Pancreas (tissue), 10 donors: ENCODE results near the gene SLC38A3. TPM values are rescaled to one million over a fixed set of nuclear protein-coding genes. Genes with fewer than 3 reads are reported as not detected.
A peak's percentile ranks its signal among the peaks of the same experiment; 100 is the strongest.
"Not testable (repeated sequence)": the region's sequence is repeated elsewhere in the genome, so short reads cannot be mapped to it uniquely, and the experiment has no call there.

Experiments
- ATAC-seq, 4 donors: fragments of 200-7000 bp; cut with Tn5 transposase; one replicate each; pipeline versions ENCODE4 v1.8.0 to v1.9.1; 2020; ENCODE audit warnings: mild to moderate bottlenecking in 4 of 4, moderate library complexity in 4 of 4
- DNase-seq, 6 donors: peaks; one replicate each; pipeline ENCODE4 v3.0.0-alpha.2; 2020
- FAIRE-seq: peaks from 2 replicates; lab custom pipeline; 2012; peaks lifted over from hg19 to GRCh38; lab: Jason Lieb, UNC
- H3K27ac ChIP-seq, 4 donors: fragments of 200-600 bp; sonication (generic); 1 replicate in 3 of 4; 2 replicates in 1 of 4; pipeline versions ENCODE4 v1.5.0 to v1.8.0; 2020
- H3K27me3 ChIP-seq, 4 donors: fragments of 200-600 bp; one replicate each; pipeline ENCODE4 v1.8.0; 2021
- H3K36me3 ChIP-seq, 3 donors: fragments of 200-600 bp; sonication (generic) in 1 of 3; one replicate each; pipeline versions ENCODE4 v1.5.0 to v1.8.0; 2020 to 2021
- H3K4me1 ChIP-seq, 3 donors: fragments of 200-600 bp; one replicate each; pipeline ENCODE4 v1.8.0; 2021
- H3K4me3 ChIP-seq, 4 donors: fragments of 200-600 bp; sonication (generic) in 2 of 4; one replicate each; pipeline versions ENCODE4 v1.5.0 to v1.8.0; 2020 to 2021
- H3K9me3 ChIP-seq, 4 donors: fragments of 200-600 bp; one replicate each; pipeline ENCODE4 v1.8.0; 2021
- CTCF ChIP-seq, 4 donors: fragments of 200-600 bp; sonication (generic) in 3 of 4; IDR thresholded peaks; one replicate each; pipeline versions ENCODE4 v1.5.0 to v1.8.0; 2021; ENCODE audit warnings: antibody characterized with exemption in 4 of 4
- WGBS, 2 donors: extraction: QIAGEN DNeasy Blood & Tissue Kit; methylation state at CpG; one replicate each; pipeline ENCODE4 v1.1.7; 2013; 5-methylcytosine and 5-hydroxymethylcytosine counted together
- intact Hi-C, 3 donors: fragments of 100-400 bp; cut with DNase I; formaldehyde crosslinking; loops; one replicate each; pipeline versions ENCODE4 v1.11.1 to v1.14.2; 2022
- polyA plus RNA-seq, 2 donors: library from polyadenylated mRNA; stranded (reverse); fragments of 200-250 nt; gene quantifications; one replicate each; pipeline ENCODE4 v1.2.3, GENCODE V29; 2013
- total RNA-seq, 6 donors: library from RNA; stranded (reverse); fragmentation: NEBNext Ultra II Directional in 4 of 6; extraction: Animal tissue kit (Norgen Biotek cat#: 25700) in 4 of 6; gene quantifications; one replicate each; pipeline versions ENCODE4 v1.2.1 to v1.2.4, GENCODE V29; 2021 to 2023
- donor health status: healthy with polysubstance abuse.
- donor health status: DM: no; HTN: no; CAD: no; lungs with moderate emphysema.
- donor health status: DM: no; HTN: no; CAD: no.
- donor health status: control.
- donor health status: control.
- donor health status: Bipolar disorder and iron deficiency.
- donor health status: DM: yes; HTN: yes; CAD: no.
- donor health status: DM: no; HTN: no; CAD: no.
- donor health status: DM: no; HTN: no; CAD: no.
- donor health status: DM: yes; HTN: yes; CAD: no.

SLC38A3 gene
- total and polyA plus RNA-seq, 8 donors: 21.2 to 57.9 (median 38.0) TPM

GRCh38 chr3:50260942-50261441 is 55.9 kb downstream of the SLC38A3 start:
- FAIRE-seq (no peak), ATAC-seq (no peak), DNase-seq (peak in 1 of 6 donors; percentile 55)
- peak overlapping the region; percentile 94 to 98 (median 96) for H3K27ac ChIP-seq
- intact Hi-C loops: no loop called here
- H3K4me1 ChIP-seq: peaks cover 2 to 30% (median 6%) of the 10 kb centered on the region in 3 donors
- 67 to 78% methylated on average over 5 of the region's 5 CpGs for WGBS, 2 donors
- no peak for TF ChIP-seq CTCF (IDR thresholded peaks at IDR 0.05)
- H3K4me3 ChIP-seq: peak overlapping the region in 2 of 4 donors; percentile 53 to 54
- H3K36me3 ChIP-seq: peaks cover 7 to 21% (median 8%) of the 10 kb centered on the region in 3 donors
- H3K9me3 ChIP-seq: no peaks in the 10 kb centered on the region
- H3K27me3 ChIP-seq: no peaks in the 10 kb centered on the region

- intact Hi-C loops: no loop called here
- DNase-seq (no peak), ATAC-seq (no peak), FAIRE-seq (no peak)
- Histone ChIP-seq H3K27ac (peak overlapping the region in 3 of 4 donors; percentile 94 to 98 (median 97)), H3K36me3 (peaks cover 7 to 16% (median 7%) of the 10 kb centered on the region in 3 donors), H3K27me3 (no peaks in the 10 kb centered on the region), H3K4me1 (peaks cover 5 to 35% (median 6%) of the 10 kb centered on the region in 3 donors), H3K9me3 (no peaks in the 10 kb centered on the region), H3K4me3 (no peak overlapping the region)
- 40 to 54% methylated on average over 2 of the region's 2 CpGs for WGBS, 2 donors
- no peak for TF ChIP-seq CTCF (IDR thresholded peaks at IDR 0.05)
These were observed 56.4 kb downstream of the SLC38A3 start for GRCh38 chr3:50261505-50261904.

GRCh38 chr3:50262200-50262599 is 57.1 kb downstream of the SLC38A3 start:
- H3K27ac ChIP-seq, H3K9me3 ChIP-seq, H3K27me3 ChIP-seq, FAIRE-seq, H3K4me3 ChIP-seq, ATAC-seq, intact Hi-C loops, DNase-seq, H3K36me3 ChIP-seq: not testable (repeated sequence)
- H3K4me1 ChIP-seq: peaks cover 9 to 40% (median 10%) of the 10 kb centered on the region in 3 donors
- WGBS, 2 donors: 96 to 100% methylated on average over 4 of the region's 4 CpGs

GRCh38 chr3:50262778-50263177 is 57.7 kb downstream of the SLC38A3 start:
- Histone ChIP-seq H3K4me1 (peaks cover 12 to 44% (median 14%) of the 10 kb centered on the region in 3 donors), H3K9me3 (no peaks in the 10 kb centered on the region), H3K27me3 (no peaks in the 10 kb centered on the region), H3K4me3 (no peak overlapping the region), H3K27ac (no peak overlapping the region), H3K36me3 (peaks cover 0 to 4% (median under 1%) of the 10 kb centered on the region in 3 donors)
- no peak for ATAC-seq
- intact Hi-C loops: no loop called here
- 83% methylated on average over 7 of the region's 7 CpGs for WGBS, 2 donors
- TF ChIP-seq CTCF (IDR thresholded peaks at IDR 0.05): no peak
- no peak for DNase-seq
- FAIRE-seq: no peak

- TF ChIP-seq CTCF (IDR thresholded peaks at IDR 0.05): no peak
- Histone ChIP-seq H3K9me3 (no peaks in the 10 kb centered on the region), H3K27ac (peak overlapping the region; percentile 52 to 94 (median 86)), H3K4me3 (no peak overlapping the region), H3K27me3 (no peaks in the 10 kb centered on the region), H3K36me3 (no peaks in the 10 kb centered on the region), H3K4me1 (peaks cover 21 to 52% (median 21%) of the 10 kb centered on the region in 3 donors)
- ATAC-seq: no peak
- WGBS, 2 donors: 72 to 87% methylated on average over 6 of the region's 6 CpGs
- DNase-seq: no peak
- no peak for FAIRE-seq
- intact Hi-C loops: no loop called here
These were observed 58.7 kb downstream of the SLC38A3 start for GRCh38 chr3:50263478-50264382.
